ENCODE results near the gene ASB13.

GRCh38 chr10:5595095-5595494, 71.3 kb downstream of the ASB13 start:
- TF ChIP-seq SIN3A (IDR thresholded peaks at IDR 0.05; ENCODE audit: low read depth) (no peak), CTCF (IDR thresholded peaks at IDR 0.05 in 2 of 3, conservative IDR thresholded peaks at IDR 0.05 in 1 of 3; ENCODE audit: borderline replicate concordance in 1 of 3, insufficient read depth in 1 of 3, low read depth in 2 of 3, low read length in 2 of 3) (no peak), YY1 (IDR thresholded peaks at IDR 0.05; ENCODE audit: extremely low read depth, insufficient replicate concordance, low read depth, low read length) (no peak), POLR2A (IDR thresholded peaks at IDR 0.05; ENCODE audit: borderline replicate concordance, extremely low read depth, insufficient read depth, insufficient read length) (no peak), CEBPB (IDR thresholded peaks at IDR 0.05; ENCODE audit: low read depth) (no peak), EZH2 (IDR thresholded peaks at IDR 0.05) (no peak)
- TF ChIP-seq, protein P1, sequence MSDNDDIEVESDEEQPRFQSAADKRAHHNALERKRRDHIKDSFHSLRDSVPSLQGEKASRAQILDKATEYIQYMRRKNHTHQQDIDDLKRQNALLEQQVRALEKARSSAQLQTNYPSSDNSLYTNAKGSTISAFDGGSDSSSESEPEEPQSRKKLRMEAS (IDR thresholded peaks at IDR 0.05), result no peak
- TF ChIP-seq, protein P2, sequence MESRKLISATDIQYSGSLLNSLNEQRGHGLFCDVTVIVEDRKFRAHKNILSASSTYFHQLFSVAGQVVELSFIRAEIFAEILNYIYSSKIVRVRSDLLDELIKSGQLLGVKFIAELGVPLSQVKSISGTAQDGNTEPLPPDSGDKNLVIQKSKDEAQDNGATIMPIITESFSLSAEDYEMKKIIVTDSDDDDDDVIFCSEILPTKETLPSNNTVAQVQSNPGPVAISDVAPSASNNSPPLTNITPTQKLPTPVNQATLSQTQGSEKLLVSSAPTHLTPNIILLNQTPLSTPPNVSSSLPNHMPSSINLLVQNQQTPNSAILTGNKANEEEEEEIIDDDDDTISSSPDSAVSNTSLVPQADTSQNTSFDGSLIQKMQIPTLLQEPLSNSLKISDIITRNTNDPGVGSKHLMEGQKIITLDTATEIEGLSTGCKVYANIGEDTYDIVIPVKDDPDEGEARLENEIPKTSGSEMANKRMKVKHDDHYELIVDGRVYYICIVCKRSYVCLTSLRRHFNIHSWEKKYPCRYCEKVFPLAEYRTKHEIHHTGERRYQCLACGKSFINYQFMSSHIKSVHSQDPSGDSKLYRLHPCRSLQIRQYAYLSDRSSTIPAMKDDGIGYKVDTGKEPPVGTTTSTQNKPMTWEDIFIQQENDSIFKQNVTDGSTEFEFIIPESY (IDR thresholded peaks at IDR 0.05; ENCODE audit: extremely low read depth, insufficient replicate concordance, low read length), result no peak

Data from HCT116 (cell line).